Heart right ventricle (tissue), 16 donors: ENCODE measurements around the gene OLFM4. TPM values are rescaled to one million over a fixed set of nuclear protein-coding genes. Genes with fewer than 3 reads are reported as not detected.
A peak's percentile ranks its signal among the peaks of the same experiment; 100 is the strongest.

Experiments used
- ATAC-seq, 8 donors: fragments of 200-7000 bp; cut with Tn5 transposase; one replicate each; pipeline ENCODE4 v1.9.1; 2020; ENCODE audit warnings: mild to moderate bottlenecking in 8 of 8, moderate library complexity in 8 of 8, moderate number of reproducible peaks in 1 of 8
- DNase-seq, 2 donors: peaks; one replicate each; pipeline ENCODE4 v3.0.0-alpha.2; 2020
- H3K27ac ChIP-seq, 10 donors: fragments of 200-600 bp; sonication (generic) in 2 of 10; one replicate each; pipeline versions ENCODE4 v1.5.0 to v1.8.0; 2020 to 2022; ENCODE audit warnings: mild to moderate bottlenecking in 3 of 10
- H3K27me3 ChIP-seq, 7 donors: fragments of 200-600 bp; one replicate each; pipeline ENCODE4 v1.8.0; 2021 to 2022; ENCODE audit warnings: mild to moderate bottlenecking in 2 of 7
- H3K36me3 ChIP-seq, 9 donors: fragments of 200-600 bp; sonication (generic) in 1 of 9; one replicate each; pipeline versions ENCODE4 v1.5.0 to v1.8.0; 2020 to 2022; ENCODE audit warnings: mild to moderate bottlenecking in 2 of 9
- H3K4me1 ChIP-seq, 9 donors: fragments of 200-600 bp; sonication (generic) in 1 of 9; one replicate each; pipeline versions ENCODE4 v1.5.0 to v1.8.0; 2020 to 2022; ENCODE audit warnings: mild to moderate bottlenecking in 4 of 9
- H3K4me3 ChIP-seq, 10 donors: fragments of 200-600 bp; sonication (generic) in 2 of 10; one replicate each; pipeline versions ENCODE4 v1.5.0 to v1.8.0; 2020 to 2022; ENCODE audit warnings: mild to moderate bottlenecking in 7 of 10, moderate library complexity in 2 of 10
- H3K9me3 ChIP-seq, 11 donors: fragments of 200-600 bp in 10 of 11; sonication (generic) in 2 of 11; one replicate each; pipeline versions ENCODE4 v1.5.0 to v1.8.0; 2013 to 2022; ENCODE audit warnings: mild to moderate bottlenecking in 2 of 11, control low read depth in 1 of 11, moderate library complexity in 1 of 11
- CTCF ChIP-seq, 9 donors: fragments of 200-600 bp; sonication (generic) in 2 of 9; IDR thresholded peaks; one replicate each; pipeline versions ENCODE4 v1.5.0 to v1.8.0; 2021 to 2022; ENCODE audit warnings: antibody characterized with exemption in 9 of 9, mild to moderate bottlenecking in 5 of 9, moderate library complexity in 1 of 9
- WGBS, 2 donors: extraction: QIAGEN DNeasy Blood & Tissue Kit; methylation state at CpG; one replicate each; pipeline ENCODE4 v1.1.7; 2013; ENCODE audit warnings: inconsistent platforms in 1 of 2; 5-methylcytosine and 5-hydroxymethylcytosine counted together
- intact Hi-C, 10 donors: fragments of 100-400 bp; cut with DNase I; formaldehyde crosslinking; loops; one replicate each; pipeline versions ENCODE4 v1.11.1 to v1.14.2; 2022
- polyA plus RNA-seq, 2 donors: library from polyadenylated mRNA; stranded (reverse); fragments of 200-250 nt; gene quantifications; one replicate each; pipeline ENCODE4 v1.2.3, GENCODE V29; 2013
- total RNA-seq, 10 donors: library from RNA; stranded (reverse); fragmentation: NEBNext Ultra II Directional in 3 of 10; extraction: Animal tissue kit (Norgen Biotek cat#: 25700) in 3 of 10; gene quantifications; one replicate each; pipeline versions ENCODE4 v1.2.1 to v1.2.4, GENCODE V29; 2021 to 2023
- donor health status: Arrhythmogenic right ventricular cardiomyopathy.
- donor health status: ischemic (EF 13 %, LVEDD 7.1; RV severe dilation, severe dysfunction).
- donor health status: healthy with polysubstance abuse.
- donor health status: DM: no; HTN: yes; CAD: no.
- donor health status: DM: no; HTN: no; CAD: no.
- donor health status: ischemic (EF 25% LVEDD 6.9; RV normal size, moderate dysfunction).
- donor health status: ischemic (EF 25% LVEDD 5.7; RV mildly dilated, moderate dysfunction).
- donor health status: healthy.
- donor health status: DM: yes; HTN: yes; CAD: no.
- donor health status: Ischemic cardiomyopathy.
- donor health status: ischemic (EF 35%, LVEDD 5.7; RV mildly dilated, moderate dysfunction).
- donor health status: nonischemic (EF 11% LVEDD 7.7; RV severe dilation, severe dysfunction).
- donor health status: DM: yes; HTN: yes; CAD: no.
- donor health status: PGD.
- donor health status: ischemic (EF 29% LVEDD 5.4; RV normal size, mild dysfunction).
- donor health status: nonischemic (EF 23%, LVEDD 6.1; RV moderate dilation, normal function).

The OLFM4 gene
- total and polyA plus RNA-seq, 12 donors = 0.06 to 1.6 (median 0.30) TPM; not detected in 6

- 91 to 92% methylated on average over 2 of the region's 2 CpGs for WGBS, 2 donors
- DNase-seq (no peak), ATAC-seq (no peak)
- peaks cover 0 to 4% (median 0%) of the 10 kb centered on the region in 9 donors for H3K4me1 ChIP-seq
- no peaks in the 10 kb centered on the region for H3K9me3 ChIP-seq
- no peak overlapping the region for H3K27ac ChIP-seq
- TF ChIP-seq CTCF (IDR thresholded peaks at IDR 0.05) = no peak
- intact Hi-C loops = no loop called here
- no peak overlapping the region for H3K4me3 ChIP-seq
- peaks cover 0 to 52% (median 8%) of the 10 kb centered on the region in 7 donors for H3K27me3 ChIP-seq
- H3K36me3 ChIP-seq = no peaks in the 10 kb centered on the region
These were observed 37.8 kb downstream of the OLFM4 start for GRCh38 chr13:53066411-53066810.

- Histone ChIP-seq H3K9me3 (no peaks in the 10 kb centered on the region), H3K27ac (no peak overlapping the region), H3K4me1 (peaks cover 0 to 4% (median 0%) of the 10 kb centered on the region in 9 donors), H3K27me3 (peaks cover 0 to 38% (median 6%) of the 10 kb centered on the region in 7 donors), H3K4me3 (no peak overlapping the region), H3K36me3 (no peaks in the 10 kb centered on the region)
- 39 to 56% methylated on average over 8 of the region's 8 CpGs for WGBS, 2 donors
- peak in 1 of 9 donors; percentile 12 for TF ChIP-seq CTCF (IDR thresholded peaks at IDR 0.05)
- ATAC-seq (peak in 1 of 8 donors; percentile 49), DNase-seq (no peak)
- intact Hi-C loops = no loop called here
These were observed 40.2 kb downstream of the OLFM4 start for GRCh38 chr13:53068585-53069520.

GRCh38 chr13:53069800-53070199, 41.2 kb downstream of the OLFM4 start:
- H3K36me3 ChIP-seq = no peaks in the 10 kb centered on the region
- peaks cover 0 to 29% (median 3%) of the 10 kb centered on the region in 7 donors for H3K27me3 ChIP-seq
- intact Hi-C loops = no loop called here
- no peaks in the 10 kb centered on the region for H3K9me3 ChIP-seq
- DNase-seq = no peak
- ATAC-seq = no peak
- no peak overlapping the region for H3K27ac ChIP-seq
- peaks cover 0 to under 1% (median 0%) of the 10 kb centered on the region in 9 donors for H3K4me1 ChIP-seq
- H3K4me3 ChIP-seq = no peak overlapping the region
- WGBS, 2 donors = 45 to 52% methylated on average over 4 of the region's 4 CpGs
- no peak for TF ChIP-seq CTCF (IDR thresholded peaks at IDR 0.05)

GRCh38 chr13:53073711-53074110, 45.1 kb downstream of the OLFM4 start:
- 73 to 85% methylated on average over 1 of the region's 1 CpG for WGBS, 2 donors
- no peaks in the 10 kb centered on the region for H3K9me3 ChIP-seq
- H3K36me3 ChIP-seq = no peaks in the 10 kb centered on the region
- no peak for DNase-seq
- no peaks in the 10 kb centered on the region for H3K4me1 ChIP-seq
- no peak for TF ChIP-seq CTCF (IDR thresholded peaks at IDR 0.05)
- ATAC-seq = no peak
- no peak overlapping the region for H3K27ac ChIP-seq
- H3K27me3 ChIP-seq = peaks cover 0 to 11% (median 2%) of the 10 kb centered on the region in 7 donors
- H3K4me3 ChIP-seq = no peak overlapping the region
- intact Hi-C loops = no loop called here
